Lower leg skin (tissue), 3 donors: Measurements from ENCODE around the gene GRIA2.

Source experiments
- CTCF ChIP-seq, 3 donors: fragments of 450-650 bp; IDR thresholded peaks; one replicate each; pipeline ENCODE4 v1.5.1; 2016; ENCODE audit warnings: antibody characterized with exemption in 3 of 3, mild to moderate bottlenecking in 3 of 3, moderate library complexity in 2 of 3
- POLR2A ChIP-seq, 2 donors: fragments of 450-650 bp; IDR thresholded peaks; one replicate each; pipeline ENCODE4 v1.6.1; 2016 to 2017; ENCODE audit warnings: antibody characterized with exemption in 2 of 2, mild to moderate bottlenecking in 1 of 2, moderate library complexity in 1 of 2

GRCh38 chr4:157312702-157313101 is 92.2 kb downstream of the GRIA2 start:
- no peak for TF ChIP-seq CTCF (IDR thresholded peaks at IDR 0.05)
- TF ChIP-seq POLR2A (IDR thresholded peaks at IDR 0.05), result no peak
